GM12872 (cell line): ENCODE data around the gene SLC1A3.

Experiments
- CTCF ChIP-seq: IDR thresholded peaks from 3 replicates; pipeline ENCODE4 v1.5.1; 2011; ENCODE audit warnings: low read depth, mild to moderate bottlenecking, low read length, moderate library complexity; ENCODE audit not compliant: insufficient read depth

Gene SLC1A3

GRCh38 chr5:36692791-36693763 lies 86.7 kb downstream of the SLC1A3 start:
- TF ChIP-seq CTCF = peak; percentile 78

GRCh38 chr5:36694351-36694750 lies 87.9 kb downstream of the SLC1A3 start:
- TF ChIP-seq CTCF = no peak

- TF ChIP-seq CTCF = peak; percentile 80
Measured at GRCh38 chr5:36696059-36696673, 89.8 kb downstream of the SLC1A3 start.

GRCh38 chr5:36698031-36698430 lies 91.6 kb downstream of the SLC1A3 start:
- no peak for TF ChIP-seq CTCF

- TF ChIP-seq CTCF = no peak
Measured at GRCh38 chr5:36701085-36701698, 94.8 kb downstream of the SLC1A3 start.

GRCh38 chr5:36703245-36703860 lies 96.9 kb downstream of the SLC1A3 start:
- TF ChIP-seq CTCF = no peak

GRCh38 chr5:36704131-36704530 lies 97.7 kb downstream of the SLC1A3 start:
- TF ChIP-seq CTCF = no peak
